ENCODE results near the gene VDAC1. TPM values are rescaled to one million over a fixed set of nuclear protein-coding genes. Genes with fewer than 3 reads are reported as not detected.

Gene VDAC1
- polyA plus RNA-seq, 1 experiment, result 187 TPM

GRCh38 chr5:133963493-133964128, 41.2 kb downstream of the VDAC1 start:
- CTCF ChIA-PET, result interaction anchor here (1.6 kb wide), 1 partner anchor 10 kb away, joined by 5 read pairs; no protein-coding TSS in a partner anchor
- TF ChIP-seq, protein P1, sequence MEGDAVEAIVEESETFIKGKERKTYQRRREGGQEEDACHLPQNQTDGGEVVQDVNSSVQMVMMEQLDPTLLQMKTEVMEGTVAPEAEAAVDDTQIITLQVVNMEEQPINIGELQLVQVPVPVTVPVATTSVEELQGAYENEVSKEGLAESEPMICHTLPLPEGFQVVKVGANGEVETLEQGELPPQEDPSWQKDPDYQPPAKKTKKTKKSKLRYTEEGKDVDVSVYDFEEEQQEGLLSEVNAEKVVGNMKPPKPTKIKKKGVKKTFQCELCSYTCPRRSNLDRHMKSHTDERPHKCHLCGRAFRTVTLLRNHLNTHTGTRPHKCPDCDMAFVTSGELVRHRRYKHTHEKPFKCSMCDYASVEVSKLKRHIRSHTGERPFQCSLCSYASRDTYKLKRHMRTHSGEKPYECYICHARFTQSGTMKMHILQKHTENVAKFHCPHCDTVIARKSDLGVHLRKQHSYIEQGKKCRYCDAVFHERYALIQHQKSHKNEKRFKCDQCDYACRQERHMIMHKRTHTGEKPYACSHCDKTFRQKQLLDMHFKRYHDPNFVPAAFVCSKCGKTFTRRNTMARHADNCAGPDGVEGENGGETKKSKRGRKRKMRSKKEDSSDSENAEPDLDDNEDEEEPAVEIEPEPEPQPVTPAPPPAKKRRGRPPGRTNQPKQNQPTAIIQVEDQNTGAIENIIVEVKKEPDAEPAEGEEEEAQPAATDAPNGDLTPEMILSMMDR (IDR thresholded peaks at IDR 0.05; ENCODE audit: insufficient read depth, low read depth, low read length), result no peak
- Histone ChIP-seq H3K4me3 (ENCODE audit: low read depth, low read length) (no peak overlapping the region), H3K27me3 (ENCODE audit: control insufficient read depth, insufficient read depth, low read length) (no peaks in the 10 kb centered on the region), H3K36me3 (ENCODE audit: control insufficient read depth, insufficient read depth, low read length) (no peaks in the 10 kb centered on the region; the same call in 1 of the 2 replicates)
- POLR2A ChIA-PET, result interaction anchor here (0.7 kb wide), 1 partner anchor 19 kb away, joined by 3 read pairs; no protein-coding TSS in a partner anchor
- no peak for DNase-seq (ENCODE audit: low read depth)

GRCh38 chr5:133962801-133963476, 41.8 kb downstream of the VDAC1 start:
- no peak overlapping the region for H3K4me3 ChIP-seq (ENCODE audit: low read depth, low read length)
- POLR2A ChIA-PET, result interaction anchor here (0.7 kb wide), 1 partner anchor 20 kb away, joined by 3 read pairs; no protein-coding TSS in a partner anchor
- CTCF ChIA-PET, result interaction anchor here (1.2 to 1.6 kb wide), 2 partner anchors 10 to 19 kb away, joined by 3 to 5 read pairs; no protein-coding TSS in a partner anchor
- H3K27me3 ChIP-seq (ENCODE audit: control insufficient read depth, insufficient read depth, low read length), result no peaks in the 10 kb centered on the region
- no peaks in the 10 kb centered on the region; the same call in 1 of the 2 replicates for H3K36me3 ChIP-seq (ENCODE audit: control insufficient read depth, insufficient read depth, low read length)
- TF ChIP-seq, protein P1 (IDR thresholded peaks at IDR 0.05; ENCODE audit: insufficient read depth, low read depth, low read length), result no peak
- DNase-seq (ENCODE audit: low read depth), result peak; percentile 22

DNA sequence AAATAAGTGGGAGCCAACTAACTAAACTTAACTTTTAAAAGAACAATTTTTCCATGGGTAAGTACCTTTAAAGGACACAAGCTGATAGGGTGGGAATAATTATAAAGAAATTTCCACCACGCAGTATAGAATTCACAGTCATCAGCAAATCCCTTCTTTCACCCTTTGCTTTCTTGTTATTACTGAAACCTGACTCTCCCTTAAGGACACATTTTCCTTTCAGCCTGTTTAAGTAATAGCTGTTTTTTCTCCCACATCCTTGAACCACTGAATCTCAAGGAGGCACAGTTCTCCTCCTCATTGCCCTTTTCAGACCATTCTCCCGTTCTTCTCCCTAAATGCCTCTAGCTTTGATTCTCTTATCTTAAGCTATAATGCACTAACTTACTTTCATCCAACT, 42.6 kb downstream of the VDAC1 start:
- no peak for DNase-seq (ENCODE audit: low read depth)
- Histone ChIP-seq H3K36me3 (ENCODE audit: control insufficient read depth, insufficient read depth, low read length) (no peaks in the 10 kb centered on the region; the same call in 1 of the 2 replicates), H3K27me3 (ENCODE audit: control insufficient read depth, insufficient read depth, low read length) (no peaks in the 10 kb centered on the region), H3K4me3 (ENCODE audit: low read depth, low read length) (no peak overlapping the region)
- POLR2A ChIA-PET, result no interaction called here
- CTCF ChIA-PET, result interaction anchor here (1.2 to 1.6 kb wide), 2 partner anchors 9 to 20 kb away, joined by 3 to 5 read pairs; no protein-coding TSS in a partner anchor
- TF ChIP-seq, protein P1 (IDR thresholded peaks at IDR 0.05; ENCODE audit: insufficient read depth, low read depth, low read length), result no peak

GRCh38 chr5:133959643-133960042, 45.1 kb downstream of the VDAC1 start:
- Histone ChIP-seq H3K36me3 (ENCODE audit: control insufficient read depth, insufficient read depth, low read length) (no peaks in the 10 kb centered on the region; the same call in none of the 2 replicates), H3K4me3 (ENCODE audit: low read depth, low read length) (no peak overlapping the region), H3K27me3 (ENCODE audit: control insufficient read depth, insufficient read depth, low read length) (no peaks in the 10 kb centered on the region)
- CTCF ChIA-PET, result no interaction called here
- no peak for DNase-seq (ENCODE audit: low read depth)
- POLR2A ChIA-PET, result no interaction called here
- TF ChIP-seq, protein P1 (IDR thresholded peaks at IDR 0.05; ENCODE audit: insufficient read depth, low read depth, low read length), result no peak

GRCh38 chr5:133957591-133957990, 47.2 kb downstream of the VDAC1 start:
- Histone ChIP-seq H3K36me3 (ENCODE audit: control insufficient read depth, insufficient read depth, low read length) (no peaks in the 10 kb centered on the region; the same call in none of the 2 replicates), H3K27me3 (ENCODE audit: control insufficient read depth, insufficient read depth, low read length) (no peaks in the 10 kb centered on the region), H3K4me3 (ENCODE audit: low read depth, low read length) (no peak overlapping the region)
- TF ChIP-seq, protein P1 (IDR thresholded peaks at IDR 0.05; ENCODE audit: insufficient read depth, low read depth, low read length), result no peak
- ChIA-PET CTCF (interaction anchor here (0.6 kb wide), 1 partner anchor 851 kb away, joined by 4 read pairs; no protein-coding TSS in a partner anchor), POLR2A (no interaction called here)
- DNase-seq (ENCODE audit: low read depth), result no peak
